ENCODE data around the gene UBFD1.
"Not testable (repeated sequence)": the region's sequence is repeated elsewhere in the genome, so short reads cannot be mapped to it uniquely, and the experiment has no call there.

The UBFD1 gene

DNA sequence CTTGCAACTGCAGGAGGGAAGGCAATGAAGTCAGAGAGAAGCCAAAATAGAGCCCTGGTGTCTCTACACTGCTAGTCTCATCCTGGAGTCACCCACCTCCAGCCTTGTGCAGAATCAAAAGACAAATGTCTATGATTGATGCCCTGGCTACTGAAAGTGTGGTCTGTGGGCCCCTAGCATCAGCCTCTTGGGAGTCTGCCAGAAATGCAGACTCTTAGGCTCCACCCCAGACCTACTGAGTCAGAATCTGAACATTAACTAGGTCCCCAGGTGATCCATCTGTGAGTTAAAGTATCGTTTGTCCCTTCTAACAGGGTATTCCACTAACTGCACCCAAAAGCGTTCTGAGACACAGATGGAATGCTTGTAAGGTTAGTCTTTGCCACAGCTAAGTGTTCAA, 21.6 kb upstream of the UBFD1 start:
- TF ChIP-seq, protein P1, sequence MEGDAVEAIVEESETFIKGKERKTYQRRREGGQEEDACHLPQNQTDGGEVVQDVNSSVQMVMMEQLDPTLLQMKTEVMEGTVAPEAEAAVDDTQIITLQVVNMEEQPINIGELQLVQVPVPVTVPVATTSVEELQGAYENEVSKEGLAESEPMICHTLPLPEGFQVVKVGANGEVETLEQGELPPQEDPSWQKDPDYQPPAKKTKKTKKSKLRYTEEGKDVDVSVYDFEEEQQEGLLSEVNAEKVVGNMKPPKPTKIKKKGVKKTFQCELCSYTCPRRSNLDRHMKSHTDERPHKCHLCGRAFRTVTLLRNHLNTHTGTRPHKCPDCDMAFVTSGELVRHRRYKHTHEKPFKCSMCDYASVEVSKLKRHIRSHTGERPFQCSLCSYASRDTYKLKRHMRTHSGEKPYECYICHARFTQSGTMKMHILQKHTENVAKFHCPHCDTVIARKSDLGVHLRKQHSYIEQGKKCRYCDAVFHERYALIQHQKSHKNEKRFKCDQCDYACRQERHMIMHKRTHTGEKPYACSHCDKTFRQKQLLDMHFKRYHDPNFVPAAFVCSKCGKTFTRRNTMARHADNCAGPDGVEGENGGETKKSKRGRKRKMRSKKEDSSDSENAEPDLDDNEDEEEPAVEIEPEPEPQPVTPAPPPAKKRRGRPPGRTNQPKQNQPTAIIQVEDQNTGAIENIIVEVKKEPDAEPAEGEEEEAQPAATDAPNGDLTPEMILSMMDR (IDR thresholded peaks at IDR 0.05; ENCODE audit: control extremely low read depth, extremely low read depth, low read depth, missing control alignments): no peak
- ChIA-PET POLR2A (no interaction called here), CTCF (no interaction called here)
- DNase-seq (ENCODE audit: extremely low spot score): no peak

GRCh38 chr16:23537390-23537789, 20.1 kb upstream of the UBFD1 start:
- no peak for DNase-seq (ENCODE audit: extremely low spot score)
- POLR2A ChIA-PET: no interaction called here
- CTCF ChIA-PET: interaction anchor here (1.0 to 1.7 kb wide), 3 partner anchors 8 to 31 kb away, joined by 3 to 4 read pairs (median 4); partner anchors contain the start of gene UBFD1
- TF ChIP-seq, protein P1 (IDR thresholded peaks at IDR 0.05; ENCODE audit: control extremely low read depth, extremely low read depth, low read depth, missing control alignments): no peak

DNA sequence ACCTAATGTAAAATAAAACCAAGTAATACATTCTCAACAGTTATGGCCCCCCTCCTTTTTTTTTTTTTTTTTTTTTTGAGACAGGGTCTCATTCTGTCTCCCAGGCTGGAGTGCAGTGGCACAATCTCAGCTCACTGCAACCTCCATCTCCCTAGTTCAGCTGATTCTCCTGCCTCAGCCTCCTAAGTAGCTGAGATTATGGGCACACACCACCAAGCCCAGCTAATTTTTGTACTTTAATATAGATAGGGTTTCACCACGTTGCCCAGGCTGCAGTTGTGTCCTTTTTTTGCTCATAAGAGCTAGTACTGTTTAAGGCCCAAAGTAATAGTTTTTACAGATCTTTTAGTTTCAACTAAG, 18.6 kb upstream of the UBFD1 start:
- ChIA-PET POLR2A (no interaction called here), CTCF (interaction anchor here (0.8 to 1.8 kb wide), 6 partner anchors 9 to 105 kb away, joined by 3 to 4 read pairs (median 4); no protein-coding TSS in a partner anchor)
- no peak for DNase-seq (ENCODE audit: extremely low spot score)
- TF ChIP-seq, protein P1 (IDR thresholded peaks at IDR 0.05; ENCODE audit: control extremely low read depth, extremely low read depth, low read depth, missing control alignments): no peak

DNA sequence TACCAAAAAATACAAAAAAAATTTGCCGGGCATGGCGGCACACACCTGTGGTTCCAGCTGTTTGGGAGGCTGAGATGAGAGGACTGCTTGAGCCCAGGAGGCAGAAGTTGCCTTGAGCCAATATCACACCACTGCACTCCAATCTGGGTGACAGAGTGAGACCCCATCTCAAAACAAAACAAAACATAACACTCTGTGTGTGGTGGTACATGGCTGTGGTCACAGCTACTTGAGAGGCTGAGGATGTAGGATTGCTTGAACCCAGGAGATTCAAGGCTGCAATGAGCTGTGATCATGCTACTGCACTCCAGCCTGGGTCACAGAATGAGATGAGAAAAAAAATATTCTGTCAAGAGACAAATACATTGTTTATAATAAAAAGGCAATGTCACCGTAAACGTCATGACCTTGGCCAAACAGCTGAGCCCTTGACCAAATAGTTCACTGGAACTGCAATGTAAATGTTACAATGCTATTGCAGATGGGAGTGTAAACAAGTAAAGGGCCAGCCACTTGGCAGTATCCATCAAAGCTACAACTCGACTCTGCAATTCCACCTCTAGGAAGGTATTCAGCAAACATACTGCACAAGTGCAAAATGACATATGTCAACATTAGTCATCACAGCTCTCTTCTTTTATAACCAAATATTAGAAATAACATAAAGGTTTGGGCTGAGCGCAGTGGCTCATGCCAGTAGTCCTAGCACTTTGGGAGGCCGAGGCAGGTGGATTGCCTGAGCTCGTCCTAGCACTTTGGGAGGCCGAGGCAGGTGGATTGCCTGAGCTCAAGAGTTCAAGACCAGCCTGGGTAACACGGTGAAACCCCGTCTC, 17.3 kb upstream of the UBFD1 start:
- no peak for DNase-seq (ENCODE audit: extremely low spot score)
- TF ChIP-seq, protein P1 (IDR thresholded peaks at IDR 0.05; ENCODE audit: control extremely low read depth, extremely low read depth, low read depth, missing control alignments): no peak
- CTCF ChIA-PET: interaction anchor here (0.7 to 2.2 kb wide), 9 partner anchors 8 to 531 kb away, joined by 3 to 9 read pairs (median 3); partner anchors contain the start of genes EARS2 and UBFD1
- POLR2A ChIA-PET: interaction anchor here (0.6 kb wide), 2 partner anchors 26 to 33 kb away, joined by 3 to 5 read pairs; no protein-coding TSS in a partner anchor

GRCh38 chr16:23540817-23541178, 16.7 kb upstream of the UBFD1 start:
- ChIA-PET CTCF (interaction anchor here (0.7 to 2.2 kb wide), 5 partner anchors 14 to 530 kb away, joined by 3 to 9 read pairs (median 3); partner anchors contain the start of genes EARS2 and UBFD1), POLR2A (interaction anchor here (0.6 kb wide), 2 partner anchors 27 to 32 kb away, joined by 3 to 5 read pairs; no protein-coding TSS in a partner anchor)
- not testable (repeated sequence) for DNase-seq (ENCODE audit: extremely low spot score)

- CTCF ChIA-PET: interaction anchor here (1.0 to 3.1 kb wide), 3 partner anchors 11 to 52 kb away, joined by 3 to 27 read pairs (median 6); partner anchors contain the start of genes EARS2 and UBFD1
Measured at GRCh38 chr16:23544436-23544835, 13.1 kb upstream of the UBFD1 start.

More at GRCh38 chr16:23544436-23544835, 13.1 kb upstream of the UBFD1 start:
- POLR2A ChIA-PET: no interaction called here
- no peak for DNase-seq (ENCODE audit: extremely low spot score)
- TF ChIP-seq, protein P1 (IDR thresholded peaks at IDR 0.05; ENCODE audit: control extremely low read depth, extremely low read depth, low read depth, missing control alignments): no peak
